Thyroid gland (tissue), 4 donors: ENCODE measurements around the gene NFXL1.

Experiments used
- CTCF ChIP-seq, 6 experiments: fragments of 200-600 bp in 3 of 6; fragments of 450-650 bp in 3 of 6; sonication (generic) in 3 of 6; IDR thresholded peaks; one replicate each; pipeline ENCODE4 v1.5.1; 2016 to 2019; ENCODE audit warnings: antibody characterized with exemption in 6 of 6, mild to moderate bottlenecking in 2 of 6, inconsistent platforms in 1 of 6, moderate library complexity in 1 of 6
- POLR2A ChIP-seq, 2 donors: fragments of 450-650 bp; IDR thresholded peaks; one replicate each; pipeline ENCODE4 v1.6.1; 2017; ENCODE audit warnings: antibody characterized with exemption in 2 of 2, mild to moderate bottlenecking in 2 of 2, moderate library complexity in 1 of 2

- TF ChIP-seq POLR2A (IDR thresholded peaks at IDR 0.05) (no peak), CTCF (IDR thresholded peaks at IDR 0.05) (no peak)
Observed at GRCh38 chr4:47849466-47849865, 64.9 kb downstream of the NFXL1 start.
